GM23338 (cell line): Measurements from ENCODE around the gene HTR3C. TPM values are rescaled to one million over a fixed set of nuclear protein-coding genes. Genes with fewer than 3 reads are reported as not detected.

Experiments used
- ATAC-seq: fragments of 200-7000 bp; cut with Tn5 transposase; 3 replicates; pipeline ENCODE4 v1.9.1; 2020
- DNase-seq: peaks from one replicate; pipeline ENCODE4 v3.0.0-alpha.2; 2015; ENCODE audit warnings: low spot score
- H2AFZ ChIP-seq: fragments of 200-600 bp; sonication (generic); 2 replicates; pipeline ENCODE4 v1.8.0; 2016; ENCODE audit warnings: antibody characterized with exemption, mild to moderate bottlenecking, moderate library complexity
- H3F3A ChIP-seq: fragments of 200-600 bp; sonication (generic); replicated peaks from 2 replicates; pipeline ENCODE4 v1.8.0; 2017; ENCODE audit warnings: antibody characterized with exemption, mixed run types, low read depth
- H3K27ac ChIP-seq: fragments of 200-600 bp; sonication (generic); 2 replicates; pipeline ENCODE4 v1.6.1; 2016; ENCODE audit warnings: low read depth
- H3K27me3 ChIP-seq: fragments of 200-600 bp; sonication (generic); 2 replicates; pipeline ENCODE4 v1.8.0; 2016; ENCODE audit warnings: mild to moderate bottlenecking, mixed run types, moderate library complexity; ENCODE audit not compliant: insufficient read depth
- H3K36me3 ChIP-seq: fragments of 200-600 bp; sonication (generic); 2 replicates; pipeline ENCODE4 v1.8.0; 2016; ENCODE audit warnings: mild to moderate bottlenecking; ENCODE audit not compliant: insufficient read depth
- H3K4me1 ChIP-seq: fragments of 200-600 bp; sonication (generic); 2 replicates; pipeline ENCODE4 v1.8.0; 2016; ENCODE audit warnings: mild to moderate bottlenecking, moderate library complexity; ENCODE audit not compliant: insufficient read depth
- H3K4me2 ChIP-seq: fragments of 200-600 bp; sonication (generic); 2 replicates; pipeline ENCODE4 v1.7.1; 2017; ENCODE audit warnings: mixed run types
- H3K4me3 ChIP-seq: fragments of 200-600 bp; sonication (generic); 2 replicates; pipeline ENCODE4 v1.6.1; 2016; ENCODE audit warnings: mixed run types
- H3K79me2 ChIP-seq: fragments of 200-600 bp; sonication (generic); replicated peaks from 2 replicates; pipeline ENCODE4 v1.8.0; 2017; ENCODE audit warnings: mild to moderate bottlenecking; ENCODE audit not compliant: insufficient read depth
- H3K9me2 ChIP-seq: fragments of 200-600 bp; sonication (generic); 2 replicates; pipeline ENCODE4 v1.8.0; 2017; ENCODE audit not compliant: insufficient read depth
- H4K20me1 ChIP-seq: fragments of 200-600 bp; sonication (generic); replicated peaks from 2 replicates; pipeline ENCODE4 v1.8.0; 2017; ENCODE audit warnings: mild to moderate bottlenecking; ENCODE audit not compliant: insufficient read depth
- H3K27ac Mint-ChIP-seq: 2 replicates; pipeline ENCODE4 v1.8.0; 2020; ENCODE audit warnings: inconsistent platforms, mild to moderate bottlenecking, moderate library complexity, mixed read lengths
- H3K27me3 Mint-ChIP-seq: 3 replicates; pipeline ENCODE4 v1.8.0; 2022; ENCODE audit warnings: low read depth, mild to moderate bottlenecking, moderate library complexity, mixed read lengths, inconsistent platforms; ENCODE audit not compliant: insufficient read depth, poor library complexity
- H3K36me3 Mint-ChIP-seq: 3 replicates; pipeline ENCODE4 v1.8.0; 2021; ENCODE audit warnings: low read depth, mild to moderate bottlenecking, inconsistent platforms, moderate library complexity, mixed read lengths
- H3K4me1 Mint-ChIP-seq: 3 replicates; pipeline ENCODE4 v1.8.0; 2020; ENCODE audit warnings: mild to moderate bottlenecking, inconsistent platforms, mixed read lengths
- H3K4me3 Mint-ChIP-seq: 3 replicates; pipeline ENCODE4 v1.8.0; 2021; ENCODE audit warnings: moderate library complexity, mild to moderate bottlenecking, inconsistent platforms, mixed read lengths
- H3K9me3 Mint-ChIP-seq: 3 replicates; pipeline ENCODE4 v1.8.0; 2020; ENCODE audit warnings: moderate library complexity, mild to moderate bottlenecking, inconsistent platforms, mixed read lengths
- ETS1 ChIP-seq: IDR thresholded peaks from 2 replicates; pipeline ENCODE4 v1.6.1; 2016; ENCODE audit warnings: antibody characterized with exemption
- JUNB ChIP-seq: IDR thresholded peaks from one replicate; pipeline ENCODE4 v1.6.1; 2016; ENCODE audit warnings: antibody characterized with exemption; ENCODE audit not compliant: unreplicated experiment
- NANOG ChIP-seq: IDR thresholded peaks from 2 replicates; pipeline ENCODE4 v1.6.1; 2016; ENCODE audit warnings: antibody characterized with exemption, borderline replicate concordance
- STAT1 ChIP-seq: IDR thresholded peaks from one replicate; pipeline ENCODE4 v1.6.1; 2016; ENCODE audit warnings: antibody characterized with exemption; ENCODE audit not compliant: unreplicated experiment
- ZNF114 ChIP-seq: fragments of 250-450 bp; sonication (Bioruptor Pico); IDR thresholded peaks from 2 replicates; pipeline ENCODE4 v1.5.0; 2020; ENCODE audit warnings: mild to moderate bottlenecking, moderate library complexity
- ZNF331 ChIP-seq: fragments of 250-450 bp; sonication (Bioruptor Pico); IDR thresholded peaks from 2 replicates; pipeline ENCODE4 v1.5.0; 2020; ENCODE audit warnings: low read depth, mild to moderate bottlenecking, moderate library complexity
- ZNF462 ChIP-seq: fragments of 250-450 bp; sonication (Bioruptor Pico); IDR thresholded peaks from 2 replicates; pipeline ENCODE4 v1.5.0; 2020; ENCODE audit warnings: mild to moderate bottlenecking, moderate library complexity
- polyA plus RNA-seq: library from polyadenylated mRNA; unstranded; fragments of >200 nt; fragmentation: Nextera tagmentation; extraction: Ambion mirVana; gene quantifications from 2 replicates; pipeline ENCODE4 v1.2.1, GENCODE V29; 2016
- total RNA-seq: library from RNA; depleted of rRNA; stranded (reverse); fragments of >200 nt; shearing (Covaris generic); gene quantifications from 2 replicates; pipeline ENCODE4 v1.2.3, GENCODE V29; 2014

The HTR3C gene
- total and polyA plus RNA-seq, 2 experiments from 2014 or later: not detected

- ATAC-seq (no peak), DNase-seq (no peak)
- H3K4me3 Mint-ChIP-seq: no peak overlapping the region
- Histone ChIP-seq H3K27ac (no peak overlapping the region), H3K9me2 (no peaks in the 10 kb centered on the region), H3F3A (no peaks in the 10 kb centered on the region), H4K20me1 (no peaks in the 10 kb centered on the region), H3K79me2 (no peaks in the 10 kb centered on the region), H3K4me1 (no peaks in the 10 kb centered on the region), H3K36me3 (no peaks in the 10 kb centered on the region), H3K4me3 (no peak overlapping the region), H2AFZ (no peak overlapping the region), H3K27me3 (no peaks in the 10 kb centered on the region), H3K4me2 (no peak overlapping the region)
- H3K4me1 Mint-ChIP-seq: no peaks in the 10 kb centered on the region
- peaks cover 5% of the 10 kb centered on the region for H3K9me3 Mint-ChIP-seq
- peaks cover 5% of the 10 kb centered on the region for H3K27me3 Mint-ChIP-seq
- H3K36me3 Mint-ChIP-seq: no peaks in the 10 kb centered on the region
- no peak for TF ChIP-seq JUNB
- TF ChIP-seq ZNF462: no peak
- TF ChIP-seq NANOG: no peak
- no peak for TF ChIP-seq ZNF114 (CRISPR knock-in tag)
- no peak for TF ChIP-seq ZNF331 (CRISPR knock-in tag)
- no peak overlapping the region for H3K27ac Mint-ChIP-seq
These were observed 44.7 kb downstream of the HTR3C start for GRCh38 chr3:184097556-184097955.

- Histone ChIP-seq H3K9me2 (no peaks in the 10 kb centered on the region), H3K79me2 (no peaks in the 10 kb centered on the region), H3F3A (no peaks in the 10 kb centered on the region), H2AFZ (peak overlapping the region; percentile 69; the same call in 1 of the 2 replicates), H3K36me3 (no peaks in the 10 kb centered on the region), H3K27ac (no peak overlapping the region), H4K20me1 (no peaks in the 10 kb centered on the region), H3K4me1 (no peaks in the 10 kb centered on the region), H3K4me3 (no peak overlapping the region), H3K27me3 (no peaks in the 10 kb centered on the region), H3K4me2 (no peak overlapping the region)
- DNase-seq: no peak
- Mint-ChIP-seq H3K27me3 (peaks cover 5% of the 10 kb centered on the region), H3K36me3 (no peaks in the 10 kb centered on the region), H3K4me3 (no peak overlapping the region), H3K4me1 (no peaks in the 10 kb centered on the region), H3K27ac (no peak overlapping the region), H3K9me3 (no peaks in the 10 kb centered on the region)
- ATAC-seq: no peak
- no peak for TF ChIP-seq STAT1
- no peak for TF ChIP-seq ETS1
These were observed 47.2 kb downstream of the HTR3C start for GRCh38 chr3:184099806-184100686.
